Thyroid gland (tissue), 4 donors: ENCODE results near the gene GRAMD4.

Source experiments
- CTCF ChIP-seq, 6 experiments: fragments of 200-600 bp in 3 of 6; fragments of 450-650 bp in 3 of 6; sonication (generic) in 3 of 6; IDR thresholded peaks; one replicate each; pipeline ENCODE4 v1.5.1; 2016 to 2019; ENCODE audit warnings: antibody characterized with exemption in 6 of 6, mild to moderate bottlenecking in 2 of 6, inconsistent platforms in 1 of 6, moderate library complexity in 1 of 6
- POLR2A ChIP-seq, 2 donors: fragments of 450-650 bp; IDR thresholded peaks; one replicate each; pipeline ENCODE4 v1.6.1; 2017; ENCODE audit warnings: antibody characterized with exemption in 2 of 2, mild to moderate bottlenecking in 2 of 2, moderate library complexity in 1 of 2

- no peak for TF ChIP-seq CTCF (IDR thresholded peaks at IDR 0.05)
- no peak for TF ChIP-seq POLR2A (IDR thresholded peaks at IDR 0.05)
Measured at GRCh38 chr22:46626911-46627805, 7.0 kb downstream of the GRAMD4 start.
